ENCODE data around the gene GNE.
"Not testable (repeated sequence)": the region's sequence is repeated elsewhere in the genome, so short reads cannot be mapped to it uniquely, and the experiment has no call there.

GNE gene

GRCh38 chr9:36247356-36247755, 10.9 kb downstream of the GNE start:
- Histone ChIP-seq H3K4me3 (ENCODE audit: low read length in 2 of 2) (no peak overlapping the region), H3K36me3 (ENCODE audit: control insufficient read depth in 2 of 2, insufficient read depth in 2 of 2, low read length in 2 of 2) (peaks cover 15 to 24% of the 10 kb centered on the region in 2 donors), H3K27ac (ENCODE audit: low read depth in 2 of 2, low read length in 2 of 2) (no peak overlapping the region), H3K27me3 (ENCODE audit: control insufficient read depth in 2 of 2, insufficient read depth in 2 of 2, low read length in 2 of 2) (no peaks in the 10 kb centered on the region), H3K9me3 (ENCODE audit: control insufficient read depth in 2 of 2, low read length in 2 of 2) (no peaks in the 10 kb centered on the region), H3K4me1 (ENCODE audit: control insufficient read depth in 2 of 2, insufficient read depth in 2 of 2, low read length in 2 of 2) (peaks cover 0 to 9% of the 10 kb centered on the region in 2 donors), H3K9ac (ENCODE audit: low read depth in 1 of 2, low read length in 2 of 2) (no peak overlapping the region)

- peaks cover 0 to 9% of the 10 kb centered on the region in 2 donors for H3K4me1 ChIP-seq (ENCODE audit: control insufficient read depth in 2 of 2, insufficient read depth in 2 of 2, low read length in 2 of 2)
- H3K27ac ChIP-seq (ENCODE audit: low read depth in 2 of 2, low read length in 2 of 2): no peak overlapping the region
- H3K4me3 ChIP-seq (ENCODE audit: low read length in 2 of 2): no peak overlapping the region
- no peaks in the 10 kb centered on the region for H3K27me3 ChIP-seq (ENCODE audit: control insufficient read depth in 2 of 2, insufficient read depth in 2 of 2, low read length in 2 of 2)
- H3K36me3 ChIP-seq (ENCODE audit: control insufficient read depth in 2 of 2, insufficient read depth in 2 of 2, low read length in 2 of 2): peaks cover 22 to 31% of the 10 kb centered on the region in 2 donors
- no peaks in the 10 kb centered on the region for H3K9me3 ChIP-seq (ENCODE audit: control insufficient read depth in 2 of 2, low read length in 2 of 2)
- H3K9ac ChIP-seq (ENCODE audit: low read depth in 1 of 2, low read length in 2 of 2): no peak overlapping the region
These were observed 12.3 kb downstream of the GNE start for GRCh38 chr9:36245906-36246305.

DNA sequence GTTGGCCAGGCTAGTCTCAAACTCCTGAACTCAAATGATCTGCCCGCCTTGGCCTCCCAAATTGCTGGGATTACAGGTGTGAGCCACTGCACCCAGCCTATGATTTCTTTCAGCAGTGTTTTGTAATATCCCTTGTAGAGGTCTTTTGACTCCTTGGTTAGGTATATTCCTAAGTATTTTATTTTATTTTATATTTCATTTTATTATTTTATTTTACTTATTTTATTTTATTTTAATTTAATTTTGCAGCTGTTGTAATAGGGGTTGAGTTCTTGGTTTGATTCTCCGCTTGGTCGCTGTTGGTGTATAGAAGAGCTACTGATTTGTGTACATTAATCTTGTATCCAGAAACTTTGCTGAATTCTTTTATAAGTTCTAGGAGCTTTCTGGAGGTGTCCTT, 18.6 kb downstream of the GNE start:
- not testable (repeated sequence) for H3K4me3 ChIP-seq (ENCODE audit: low read length in 2 of 2); H3K4me1 ChIP-seq (ENCODE audit: control insufficient read depth in 2 of 2, insufficient read depth in 2 of 2, low read length in 2 of 2); H3K27me3 ChIP-seq (ENCODE audit: control insufficient read depth in 2 of 2, insufficient read depth in 2 of 2, low read length in 2 of 2); H3K27ac ChIP-seq (ENCODE audit: low read depth in 2 of 2, low read length in 2 of 2); H3K9ac ChIP-seq (ENCODE audit: low read depth in 1 of 2, low read length in 2 of 2); H3K9me3 ChIP-seq (ENCODE audit: control insufficient read depth in 2 of 2, low read length in 2 of 2)
- H3K36me3 ChIP-seq (ENCODE audit: control insufficient read depth in 2 of 2, insufficient read depth in 2 of 2, low read length in 2 of 2): peaks cover 26 to 28% of the 10 kb centered on the region in 2 donors

DNA sequence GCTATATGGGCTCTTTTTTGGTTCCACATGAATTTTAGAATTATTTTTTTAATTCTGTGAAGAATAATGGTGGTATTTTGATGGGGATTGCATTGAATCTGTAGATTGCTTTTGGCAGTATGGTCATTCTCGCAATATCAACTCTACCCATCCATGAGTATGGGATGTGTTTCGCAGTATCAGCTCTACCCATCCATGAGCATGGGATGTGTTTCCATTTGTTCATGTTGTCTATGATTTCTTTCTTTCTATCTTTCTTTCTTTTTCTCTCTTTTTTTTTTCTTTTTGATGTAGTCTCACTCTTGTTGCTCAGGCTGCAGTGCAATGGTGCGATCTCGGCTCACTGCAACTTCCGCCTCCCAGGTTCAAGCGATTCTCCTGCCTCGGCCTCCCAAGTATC, 19.0 kb downstream of the GNE start:
- not testable (repeated sequence) for H3K27me3 ChIP-seq (ENCODE audit: control insufficient read depth in 2 of 2, insufficient read depth in 2 of 2, low read length in 2 of 2); H3K9ac ChIP-seq (ENCODE audit: low read depth in 1 of 2, low read length in 2 of 2); H3K9me3 ChIP-seq (ENCODE audit: control insufficient read depth in 2 of 2, low read length in 2 of 2); H3K27ac ChIP-seq (ENCODE audit: low read depth in 2 of 2, low read length in 2 of 2); H3K4me1 ChIP-seq (ENCODE audit: control insufficient read depth in 2 of 2, insufficient read depth in 2 of 2, low read length in 2 of 2); H3K4me3 ChIP-seq (ENCODE audit: low read length in 2 of 2)
- H3K36me3 ChIP-seq (ENCODE audit: control insufficient read depth in 2 of 2, insufficient read depth in 2 of 2, low read length in 2 of 2): peaks cover 26 to 31% of the 10 kb centered on the region in 2 donors

DNA sequence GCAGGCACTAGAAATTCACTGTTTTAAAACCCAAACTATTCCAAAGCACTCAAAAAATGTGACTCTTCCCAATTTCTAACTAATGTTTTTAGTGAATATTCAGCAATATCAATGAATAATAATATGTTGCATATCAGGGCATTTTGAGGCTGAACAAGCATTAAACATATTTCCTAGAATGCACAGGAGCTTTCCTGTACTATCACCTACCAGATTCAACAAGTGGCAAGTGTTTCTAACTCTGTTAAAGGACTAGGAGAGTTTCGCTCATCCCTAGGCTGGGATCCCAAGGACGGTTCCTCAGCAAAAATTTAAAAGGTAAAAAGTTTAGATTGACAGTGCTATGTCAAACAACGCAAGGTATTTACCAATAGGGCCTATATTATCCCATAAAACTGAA, 21.0 kb downstream of the GNE start:
- H3K9ac ChIP-seq (ENCODE audit: low read depth in 1 of 2, low read length in 2 of 2): no peak overlapping the region
- H3K36me3 ChIP-seq (ENCODE audit: control insufficient read depth in 2 of 2, insufficient read depth in 2 of 2, low read length in 2 of 2): peaks cover 27 to 46% of the 10 kb centered on the region in 2 donors
- no peak overlapping the region for H3K27ac ChIP-seq (ENCODE audit: low read depth in 2 of 2, low read length in 2 of 2)
- H3K9me3 ChIP-seq (ENCODE audit: control insufficient read depth in 2 of 2, low read length in 2 of 2): no peaks in the 10 kb centered on the region
- H3K4me3 ChIP-seq (ENCODE audit: low read length in 2 of 2): no peak overlapping the region
- no peaks in the 10 kb centered on the region for H3K4me1 ChIP-seq (ENCODE audit: control insufficient read depth in 2 of 2, insufficient read depth in 2 of 2, low read length in 2 of 2)
- H3K27me3 ChIP-seq (ENCODE audit: control insufficient read depth in 2 of 2, insufficient read depth in 2 of 2, low read length in 2 of 2): no peaks in the 10 kb centered on the region

DNA sequence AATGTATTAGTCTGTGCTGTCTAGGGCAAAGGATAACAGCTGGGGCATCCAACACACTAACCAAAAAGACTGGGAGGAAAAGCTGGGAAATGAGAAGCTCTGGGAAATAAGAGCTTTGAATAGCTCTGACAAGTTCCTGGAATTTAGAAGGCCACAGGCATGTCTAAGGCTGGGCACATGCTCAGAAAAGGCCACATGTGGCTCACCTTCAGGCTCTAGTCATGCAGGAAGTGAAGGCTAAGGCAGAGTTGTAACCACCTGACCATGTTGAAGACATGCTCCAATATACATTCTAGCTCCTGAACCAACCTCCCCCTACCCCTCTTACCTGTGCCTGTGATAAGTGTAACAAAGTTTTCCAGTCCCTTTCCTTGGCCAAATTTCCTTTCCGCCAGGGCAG, 35.8 kb downstream of the GNE start:
- Histone ChIP-seq H3K36me3 (ENCODE audit: control insufficient read depth in 2 of 2, insufficient read depth in 2 of 2, low read length in 2 of 2) (peaks cover 69 to 73% of the 10 kb centered on the region in 2 donors), H3K4me1 (ENCODE audit: control insufficient read depth in 2 of 2, insufficient read depth in 2 of 2, low read length in 2 of 2) (no peaks in the 10 kb centered on the region), H3K9me3 (ENCODE audit: control insufficient read depth in 2 of 2, low read length in 2 of 2) (no peaks in the 10 kb centered on the region), H3K9ac (ENCODE audit: low read depth in 1 of 2, low read length in 2 of 2) (no peak overlapping the region), H3K4me3 (ENCODE audit: low read length in 2 of 2) (no peak overlapping the region), H3K27me3 (ENCODE audit: control insufficient read depth in 2 of 2, insufficient read depth in 2 of 2, low read length in 2 of 2) (no peaks in the 10 kb centered on the region), H3K27ac (ENCODE audit: low read depth in 2 of 2, low read length in 2 of 2) (no peak overlapping the region)

DNA sequence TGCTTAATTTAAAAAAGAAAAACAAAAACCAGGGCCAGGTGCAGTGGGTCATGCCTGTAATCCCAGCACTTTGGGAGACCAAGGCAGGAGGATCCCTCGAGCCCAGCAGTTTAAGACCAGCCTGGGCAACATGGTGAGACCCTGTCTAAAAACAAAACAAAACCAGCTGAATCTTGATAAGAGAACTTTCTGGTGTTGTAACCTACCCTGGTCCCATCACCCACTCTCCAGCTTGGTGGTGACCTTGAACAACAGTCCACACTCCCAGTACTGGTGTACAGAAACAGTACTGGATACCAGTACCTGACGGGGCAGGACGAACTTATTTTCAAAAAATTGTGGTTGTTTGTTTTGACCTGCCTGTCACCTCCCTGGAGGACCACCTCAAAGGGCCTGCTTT, 36.6 kb downstream of the GNE start:
- no peak overlapping the region for H3K4me3 ChIP-seq (ENCODE audit: low read length in 2 of 2)
- H3K9ac ChIP-seq (ENCODE audit: low read depth in 1 of 2, low read length in 2 of 2): no peak overlapping the region
- H3K4me1 ChIP-seq (ENCODE audit: control insufficient read depth in 2 of 2, insufficient read depth in 2 of 2, low read length in 2 of 2): no peaks in the 10 kb centered on the region
- no peak overlapping the region for H3K27ac ChIP-seq (ENCODE audit: low read depth in 2 of 2, low read length in 2 of 2)
- peaks cover 68 to 69% of the 10 kb centered on the region in 2 donors for H3K36me3 ChIP-seq (ENCODE audit: control insufficient read depth in 2 of 2, insufficient read depth in 2 of 2, low read length in 2 of 2)
- no peaks in the 10 kb centered on the region for H3K9me3 ChIP-seq (ENCODE audit: control insufficient read depth in 2 of 2, low read length in 2 of 2)
- no peaks in the 10 kb centered on the region for H3K27me3 ChIP-seq (ENCODE audit: control insufficient read depth in 2 of 2, insufficient read depth in 2 of 2, low read length in 2 of 2)

- Histone ChIP-seq H3K36me3 (ENCODE audit: control insufficient read depth in 2 of 2, insufficient read depth in 2 of 2, low read length in 2 of 2) (peaks cover 71 to 79% of the 10 kb centered on the region in 2 donors), H3K4me1 (ENCODE audit: control insufficient read depth in 2 of 2, insufficient read depth in 2 of 2, low read length in 2 of 2) (no peaks in the 10 kb centered on the region), H3K4me3 (ENCODE audit: low read length in 2 of 2) (no peak overlapping the region), H3K27me3 (ENCODE audit: control insufficient read depth in 2 of 2, insufficient read depth in 2 of 2, low read length in 2 of 2) (no peaks in the 10 kb centered on the region), H3K27ac (ENCODE audit: low read depth in 2 of 2, low read length in 2 of 2) (no peak overlapping the region), H3K9ac (ENCODE audit: low read depth in 1 of 2, low read length in 2 of 2) (no peak overlapping the region), H3K9me3 (ENCODE audit: control insufficient read depth in 2 of 2, low read length in 2 of 2) (no peaks in the 10 kb centered on the region)
These were observed 39.8 kb downstream of the GNE start for GRCh38 chr9:36218411-36218901.

GRCh38 chr9:36218011-36218410, 40.2 kb downstream of the GNE start:
- Histone ChIP-seq H3K4me1 (ENCODE audit: control insufficient read depth in 2 of 2, insufficient read depth in 2 of 2, low read length in 2 of 2) (no peaks in the 10 kb centered on the region), H3K27ac (ENCODE audit: low read depth in 2 of 2, low read length in 2 of 2) (no peak overlapping the region), H3K4me3 (ENCODE audit: low read length in 2 of 2) (no peak overlapping the region), H3K27me3 (ENCODE audit: control insufficient read depth in 2 of 2, insufficient read depth in 2 of 2, low read length in 2 of 2) (no peaks in the 10 kb centered on the region), H3K36me3 (ENCODE audit: control insufficient read depth in 2 of 2, insufficient read depth in 2 of 2, low read length in 2 of 2) (peaks cover 71 to 78% of the 10 kb centered on the region in 2 donors), H3K9me3 (ENCODE audit: control insufficient read depth in 2 of 2, low read length in 2 of 2) (no peaks in the 10 kb centered on the region), H3K9ac (ENCODE audit: low read depth in 1 of 2, low read length in 2 of 2) (no peak overlapping the region)

DNA sequence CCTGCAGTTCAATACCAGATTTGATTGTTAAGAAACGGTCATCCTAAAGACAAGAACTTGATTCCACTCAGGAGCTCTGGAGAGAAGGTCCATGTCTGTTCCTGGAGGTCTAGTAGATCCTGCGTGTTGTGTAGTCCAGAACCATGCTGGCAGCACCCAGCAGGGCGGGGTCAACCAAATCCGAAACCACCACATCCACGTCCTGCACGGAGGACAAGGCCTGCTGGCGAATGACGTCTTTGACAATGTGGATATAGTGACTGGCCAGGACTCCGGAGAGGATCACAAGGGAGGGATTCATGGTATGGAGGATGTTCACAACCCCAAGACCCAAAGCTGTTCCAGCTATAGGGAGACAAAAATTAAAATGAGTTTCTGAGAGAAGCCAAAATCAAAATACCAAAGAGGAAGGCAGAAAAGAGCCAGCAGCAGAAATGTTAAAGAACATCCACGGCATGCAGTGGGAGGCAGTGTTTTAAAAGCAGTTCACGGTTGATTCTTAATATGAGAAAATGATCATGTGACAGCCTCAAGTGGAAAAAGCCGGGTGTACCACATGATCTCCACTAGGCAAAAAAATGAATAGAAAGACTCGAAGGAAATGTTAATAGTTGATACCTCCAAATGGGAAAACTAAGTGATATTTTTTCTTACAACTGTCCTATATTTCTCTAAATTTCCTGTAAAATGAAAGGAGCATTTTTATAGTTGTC, 40.8 kb downstream of the GNE start:
- Histone ChIP-seq H3K4me1 (ENCODE audit: control insufficient read depth in 2 of 2, insufficient read depth in 2 of 2, low read length in 2 of 2) (no peaks in the 10 kb centered on the region), H3K36me3 (ENCODE audit: control insufficient read depth in 2 of 2, insufficient read depth in 2 of 2, low read length in 2 of 2) (peaks cover 70 to 78% of the 10 kb centered on the region in 2 donors), H3K27ac (ENCODE audit: low read depth in 2 of 2, low read length in 2 of 2) (no peak overlapping the region), H3K9me3 (ENCODE audit: control insufficient read depth in 2 of 2, low read length in 2 of 2) (no peaks in the 10 kb centered on the region), H3K9ac (ENCODE audit: low read depth in 1 of 2, low read length in 2 of 2) (no peak overlapping the region), H3K27me3 (ENCODE audit: control insufficient read depth in 2 of 2, insufficient read depth in 2 of 2, low read length in 2 of 2) (no peaks in the 10 kb centered on the region), H3K4me3 (ENCODE audit: low read length in 2 of 2) (no peak overlapping the region)

Measured in mucosa of rectum (tissue), 2 donors.